Fibroblast of villous mesenchyme (primary cell): ENCODE results near the gene FKBP10. TPM values are rescaled to one million over a fixed set of nuclear protein-coding genes. Genes with fewer than 3 reads are reported as not detected.

Source experiments
- DNase-seq: peaks from one replicate; pipeline ENCODE4 v3.0.0-alpha.2; 2010; ENCODE audit warnings: low read depth
- H3K4me3 ChIP-seq: 2 replicates; pipeline ENCODE4 v1.5.1; 2011; ENCODE audit warnings: low read depth, mild to moderate bottlenecking, low read length
- total RNA-seq: library from RNA; depleted of rRNA; stranded (reverse); fragments of >200 nt; gene quantifications from 2 replicates; pipeline ENCODE4 v1.2.3, GENCODE V29; 2012
- TF ChIP-seq, protein P1 (sequence below): IDR thresholded peaks from 2 replicates; pipeline ENCODE4 v1.5.1; 2012; ENCODE audit warnings: low read depth, mild to moderate bottlenecking, low read length; ENCODE audit not compliant: insufficient read depth

FKBP10 gene
- total RNA-seq, 1 donor: 228 TPM

DNA sequence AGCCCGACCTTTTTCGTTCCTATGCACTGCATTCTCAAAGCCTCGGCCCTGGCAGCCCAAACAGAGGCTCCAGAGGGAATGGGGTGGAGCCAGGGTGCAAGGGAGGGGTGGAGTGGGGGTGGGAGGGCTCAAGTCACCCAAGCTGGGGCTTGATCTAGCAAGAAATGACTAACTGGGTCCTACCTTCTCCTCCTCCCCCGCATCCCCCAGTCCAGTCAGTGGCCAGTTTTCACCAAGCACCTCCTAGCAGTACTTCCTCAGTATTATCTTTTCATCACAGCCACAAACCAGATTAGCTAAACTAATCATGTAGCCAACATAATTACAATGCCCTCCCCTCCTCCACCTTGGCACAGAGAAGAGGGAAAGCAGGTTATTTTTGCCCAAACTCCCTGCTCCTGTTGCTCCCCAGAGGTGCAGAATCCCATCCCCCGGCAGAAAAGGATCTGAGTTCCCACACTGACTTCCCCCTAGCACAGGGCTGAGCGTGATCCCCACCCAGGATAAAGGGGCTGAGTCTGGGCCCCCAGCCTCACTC lies 28.5 kb upstream of the FKBP10 start:
- peak overlapping the region; percentile 88 for H3K4me3 ChIP-seq
- peak; percentile 79 for DNase-seq
- TF ChIP-seq, protein P1, sequence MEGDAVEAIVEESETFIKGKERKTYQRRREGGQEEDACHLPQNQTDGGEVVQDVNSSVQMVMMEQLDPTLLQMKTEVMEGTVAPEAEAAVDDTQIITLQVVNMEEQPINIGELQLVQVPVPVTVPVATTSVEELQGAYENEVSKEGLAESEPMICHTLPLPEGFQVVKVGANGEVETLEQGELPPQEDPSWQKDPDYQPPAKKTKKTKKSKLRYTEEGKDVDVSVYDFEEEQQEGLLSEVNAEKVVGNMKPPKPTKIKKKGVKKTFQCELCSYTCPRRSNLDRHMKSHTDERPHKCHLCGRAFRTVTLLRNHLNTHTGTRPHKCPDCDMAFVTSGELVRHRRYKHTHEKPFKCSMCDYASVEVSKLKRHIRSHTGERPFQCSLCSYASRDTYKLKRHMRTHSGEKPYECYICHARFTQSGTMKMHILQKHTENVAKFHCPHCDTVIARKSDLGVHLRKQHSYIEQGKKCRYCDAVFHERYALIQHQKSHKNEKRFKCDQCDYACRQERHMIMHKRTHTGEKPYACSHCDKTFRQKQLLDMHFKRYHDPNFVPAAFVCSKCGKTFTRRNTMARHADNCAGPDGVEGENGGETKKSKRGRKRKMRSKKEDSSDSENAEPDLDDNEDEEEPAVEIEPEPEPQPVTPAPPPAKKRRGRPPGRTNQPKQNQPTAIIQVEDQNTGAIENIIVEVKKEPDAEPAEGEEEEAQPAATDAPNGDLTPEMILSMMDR: no peak

DNA sequence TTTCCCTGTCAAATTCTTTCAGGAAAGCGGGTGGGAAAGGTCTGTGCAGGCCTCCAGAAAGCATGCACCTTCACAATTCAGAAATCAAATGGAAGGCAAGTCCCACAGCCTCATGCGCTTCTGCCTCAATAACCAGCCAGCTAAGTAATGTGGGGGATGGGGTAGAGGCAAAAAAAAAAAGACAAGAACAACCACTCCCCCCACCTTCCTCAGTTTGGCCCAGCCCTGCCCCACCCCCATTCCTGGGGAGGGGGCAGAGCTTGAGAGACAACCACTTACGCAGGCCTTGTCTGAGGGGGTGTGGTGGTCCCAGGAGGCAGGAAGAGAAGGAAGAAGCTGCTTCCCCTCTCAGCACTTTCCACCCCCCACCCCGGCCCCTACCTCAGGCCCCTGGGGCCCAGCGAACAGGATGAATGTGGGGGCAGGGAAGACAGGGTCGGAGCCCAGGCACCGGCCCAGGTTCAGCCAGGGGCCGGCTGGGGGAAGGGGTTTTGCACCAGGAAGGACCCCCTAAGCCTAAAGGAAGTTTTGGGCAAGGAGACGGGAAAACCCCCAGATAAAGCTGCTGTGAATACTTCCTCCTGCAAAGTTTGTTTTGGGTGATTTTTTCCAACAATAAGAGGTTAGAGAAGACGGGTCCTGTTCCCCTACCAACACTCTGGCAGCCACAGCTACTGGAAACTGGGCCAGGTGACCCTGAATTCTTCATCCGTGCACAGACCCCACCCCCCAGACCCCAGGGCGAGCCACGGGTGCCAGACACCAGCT lies 27.5 kb upstream of the FKBP10 start:
- TF ChIP-seq, protein P1: no peak
- H3K4me3 ChIP-seq: peak overlapping the region; percentile 88
- DNase-seq: peak; percentile 65

DNA sequence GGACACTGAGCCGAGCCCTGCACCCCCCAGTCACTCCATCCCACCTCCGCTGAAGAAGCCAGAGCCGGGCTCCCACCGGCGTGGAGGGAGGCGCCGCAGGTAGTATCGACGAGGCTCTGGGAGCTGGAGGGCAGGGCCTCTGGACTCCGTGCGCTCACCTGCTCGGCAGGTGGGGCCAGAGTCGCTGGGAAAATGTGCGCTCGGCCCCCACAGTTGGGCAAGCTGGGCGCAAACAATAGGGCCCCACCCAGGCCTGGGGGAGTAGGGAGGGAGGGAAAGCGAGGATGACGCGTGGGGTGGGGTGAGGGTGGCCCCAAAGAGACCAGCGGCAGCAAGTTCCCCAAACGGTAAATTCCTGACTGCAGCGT lies 27.0 kb upstream of the FKBP10 start:
- no peak for DNase-seq
- H3K4me3 ChIP-seq: peak overlapping the region; percentile 88
- TF ChIP-seq, protein P1: no peak

DNA sequence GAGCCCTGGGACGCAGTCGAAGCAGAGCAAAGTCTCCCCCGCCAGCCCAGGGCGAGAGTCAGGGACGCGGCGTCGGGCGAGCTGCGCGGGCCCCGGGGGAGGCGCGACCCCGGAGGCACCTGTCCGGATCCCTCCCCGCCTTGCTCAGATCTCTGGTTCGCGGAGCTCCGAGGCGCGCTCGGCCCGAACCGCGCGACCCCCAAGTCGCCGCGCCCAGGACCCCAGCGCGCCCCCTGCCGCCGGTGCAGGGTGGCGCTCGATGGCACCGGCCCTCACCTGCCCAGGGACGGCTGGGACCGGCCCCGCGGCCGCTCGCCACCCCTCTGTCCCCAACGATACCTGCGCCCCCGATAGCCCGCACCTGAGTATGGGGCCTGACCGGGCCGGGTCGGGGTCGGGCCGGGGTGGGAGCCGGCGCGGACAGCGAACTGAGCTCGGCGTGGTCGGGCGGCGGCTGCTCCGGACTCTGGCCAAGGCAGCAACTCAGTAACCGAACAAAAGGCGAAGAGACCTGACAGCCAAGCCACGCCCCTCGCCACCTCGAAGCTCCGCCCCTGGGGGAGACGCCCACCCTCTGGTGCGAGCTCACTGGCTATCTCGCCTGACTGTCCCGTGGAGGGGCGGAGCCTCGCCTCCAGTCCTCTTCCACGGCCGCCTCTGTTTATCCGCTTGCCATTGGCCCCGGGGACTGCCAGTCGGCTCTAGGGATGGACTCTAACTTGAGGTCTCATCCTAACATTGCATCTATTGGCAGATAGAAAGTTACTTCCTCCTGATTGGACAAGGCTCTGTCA lies 26.4 kb upstream of the FKBP10 start, which contains the start of gene JUP:
JUP (minus strand) TSS at position 485 of the 794 bp plus-strand sequence. CDS start 14,857 bp downstream, outside the sequence.
- DNase-seq: peak; percentile 99
- TF ChIP-seq, protein P1: peak; percentile 57
- peak within 1 kb of the TSS; percentile 88 for H3K4me3 ChIP-seq

DNA sequence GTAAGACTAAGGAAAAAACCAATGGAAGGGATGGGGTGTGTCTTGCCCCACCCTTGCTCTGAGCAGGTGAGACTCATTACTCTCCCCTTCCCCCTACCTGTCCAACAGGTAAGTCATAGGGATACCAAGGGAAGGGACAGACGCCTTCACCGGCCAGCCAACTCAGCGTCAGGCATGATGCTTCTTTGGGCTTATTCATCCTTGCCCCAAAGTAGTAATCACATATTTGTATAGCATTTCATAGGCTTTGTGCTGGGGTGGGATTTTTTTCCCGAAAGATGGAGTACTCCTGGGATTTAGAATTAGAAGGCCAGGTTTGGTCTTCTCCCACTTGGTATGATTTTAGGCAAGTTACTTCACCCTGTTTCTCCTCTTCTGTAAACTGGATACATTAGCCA lies 25.8 kb upstream of the FKBP10 start:
- no peak overlapping the region for H3K4me3 ChIP-seq
- TF ChIP-seq, protein P1: no peak
- no peak for DNase-seq

DNA sequence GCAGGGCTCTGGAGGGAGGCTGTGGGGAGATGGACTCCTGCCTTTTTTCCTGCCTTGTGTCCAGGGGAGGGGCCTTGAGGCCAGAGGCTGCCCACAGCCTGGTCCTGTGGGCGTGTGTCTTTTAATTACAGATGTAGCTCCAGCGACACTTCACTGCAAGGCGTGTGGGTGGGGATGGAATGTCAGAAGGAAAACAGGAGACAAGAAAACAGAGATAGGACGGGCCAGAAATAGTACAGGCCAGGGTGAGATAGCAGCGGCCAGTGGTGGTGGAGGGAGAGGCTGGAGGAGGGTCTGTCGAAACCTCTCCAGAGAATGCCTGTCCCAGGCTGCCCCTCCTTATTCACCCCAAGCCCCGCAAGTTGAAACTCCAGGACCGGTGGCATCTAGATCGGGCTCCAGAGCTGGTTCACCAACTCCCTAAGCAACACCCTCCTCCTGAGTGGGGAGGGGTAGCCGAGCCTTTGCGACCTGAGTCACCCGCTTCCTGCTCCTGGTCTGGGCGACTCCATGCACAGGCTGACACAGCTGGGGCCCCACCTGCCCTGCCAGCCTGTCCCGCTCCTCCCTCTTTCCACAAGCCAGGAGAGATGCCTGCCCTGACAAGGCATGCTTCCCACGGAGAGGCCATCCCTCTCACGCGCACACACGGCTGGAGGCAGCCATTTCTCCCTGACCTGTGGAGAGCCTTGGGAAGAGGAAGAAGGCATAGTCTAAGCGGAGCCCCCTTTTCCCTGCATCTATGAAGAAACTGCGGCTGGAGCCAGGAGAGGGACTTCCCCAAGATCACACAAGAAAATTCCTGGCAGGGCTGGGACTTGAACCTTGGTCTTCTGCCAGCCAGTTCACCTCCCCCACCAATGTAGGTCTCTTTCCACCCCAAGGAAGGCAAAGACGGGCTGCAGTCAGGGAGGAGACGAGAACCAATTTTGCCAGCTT lies 19.7 kb upstream of the FKBP10 start:
- DNase-seq: peak; percentile 95
- TF ChIP-seq, protein P1: no peak
- peak overlapping the region; percentile 14 for H3K4me3 ChIP-seq
